NCI-H2171 treated with DMSO at 0.1 percent for 48 hours (cell line): ENCODE results near the gene ACOT7.

Experiments used
- DNase-seq: peaks from one replicate; lab custom pipeline; 2025; lab: John Stamatoyannopoulos, UW

The ACOT7 gene

DNA sequence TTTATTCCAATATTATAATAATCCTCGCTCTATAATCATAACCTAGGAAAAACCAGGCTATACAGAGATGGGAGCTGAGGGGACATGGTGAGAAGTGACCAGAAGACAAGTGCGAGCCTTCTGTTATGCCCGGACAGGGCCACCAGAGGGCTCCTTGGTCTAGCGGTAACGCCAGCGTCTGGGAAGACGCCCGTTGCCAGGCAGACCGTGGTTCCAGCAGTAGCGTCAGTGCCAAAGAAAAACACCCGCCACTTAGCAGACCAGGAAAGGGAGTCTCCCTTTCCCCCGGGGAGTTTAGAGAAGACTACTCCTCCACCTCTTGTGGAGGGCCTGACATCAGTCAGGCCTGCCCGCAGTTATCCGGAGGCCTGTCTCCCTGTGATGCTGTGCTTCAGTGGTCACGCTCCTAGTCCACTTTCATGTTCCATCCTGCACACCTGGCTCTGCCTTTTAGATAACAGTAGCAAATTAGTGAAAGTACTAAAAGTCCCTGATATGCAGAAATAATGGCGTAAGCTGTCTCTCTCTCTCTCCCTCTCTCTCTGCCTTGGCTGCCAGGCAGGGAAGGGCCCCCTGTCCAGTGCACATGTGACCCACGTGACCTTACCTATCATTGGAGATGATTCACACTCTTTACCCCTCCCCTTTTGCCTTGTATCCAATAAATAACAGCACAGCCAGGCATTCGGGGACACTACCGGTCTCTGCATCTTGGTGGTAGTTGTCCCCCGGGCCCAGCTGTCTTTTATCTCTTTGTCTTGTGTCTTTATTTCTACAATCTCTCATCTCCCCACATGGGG lies 30.3 kb downstream of the ACOT7 start:
- peak; percentile 56 for DNase-seq

DNA sequence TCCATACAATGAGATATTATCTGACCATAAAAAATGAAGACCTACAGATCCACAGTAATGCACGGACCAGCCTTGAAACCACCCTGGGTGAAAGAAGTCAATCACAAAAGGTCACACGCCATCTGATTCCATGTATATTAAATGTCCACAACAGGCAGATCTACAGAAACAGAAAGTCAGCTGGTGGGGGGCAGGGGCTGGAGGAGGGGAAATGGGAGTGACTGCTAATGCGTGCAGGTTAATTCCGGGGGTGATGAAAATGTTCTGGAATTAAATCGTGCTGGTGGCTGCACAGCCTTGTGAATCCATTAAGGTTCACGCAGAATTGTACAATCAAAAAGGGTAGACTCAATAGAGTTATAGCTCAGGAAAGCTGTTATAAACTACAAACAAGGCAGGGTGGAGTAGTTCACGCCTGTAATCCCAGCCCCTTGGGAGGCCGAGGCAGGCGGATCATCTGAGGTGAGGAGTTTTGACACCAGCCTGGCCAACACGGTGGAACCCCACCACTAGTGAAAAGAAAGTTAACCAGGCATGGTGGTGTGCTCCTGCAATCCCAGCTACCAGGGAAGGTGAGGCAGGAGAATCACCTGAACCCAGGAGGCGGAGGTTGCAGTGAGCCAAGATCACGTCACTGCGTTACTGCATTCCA lies 32.3 kb downstream of the ACOT7 start:
- no peak for DNase-seq

DNA sequence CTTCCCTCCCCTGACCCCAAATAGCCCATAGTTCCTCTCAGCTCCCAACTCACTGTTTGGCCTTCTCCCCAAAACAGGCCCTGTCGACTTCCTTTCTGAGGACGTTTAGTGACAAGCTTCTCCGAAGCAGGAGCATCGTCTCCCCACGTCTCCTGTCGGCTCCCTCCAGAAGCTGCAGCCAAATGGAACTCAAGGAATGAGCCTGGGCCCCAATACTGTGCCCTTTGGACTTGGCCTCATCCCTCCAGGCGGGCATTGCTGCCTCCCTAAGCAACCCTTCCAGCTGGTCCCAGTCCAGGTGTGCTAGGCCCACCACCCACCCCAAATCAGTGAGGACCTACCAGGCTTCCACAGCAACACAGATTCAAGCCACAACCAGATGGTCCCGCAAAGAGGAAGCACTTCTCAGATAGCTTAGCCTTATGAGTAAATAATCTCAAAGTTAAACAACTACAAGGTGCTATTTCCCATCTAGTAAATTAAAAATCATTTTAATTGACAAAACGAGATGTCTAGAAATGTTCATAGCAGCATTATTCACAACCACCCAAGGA lies 33.0 kb downstream of the ACOT7 start:
- no peak for DNase-seq

DNA sequence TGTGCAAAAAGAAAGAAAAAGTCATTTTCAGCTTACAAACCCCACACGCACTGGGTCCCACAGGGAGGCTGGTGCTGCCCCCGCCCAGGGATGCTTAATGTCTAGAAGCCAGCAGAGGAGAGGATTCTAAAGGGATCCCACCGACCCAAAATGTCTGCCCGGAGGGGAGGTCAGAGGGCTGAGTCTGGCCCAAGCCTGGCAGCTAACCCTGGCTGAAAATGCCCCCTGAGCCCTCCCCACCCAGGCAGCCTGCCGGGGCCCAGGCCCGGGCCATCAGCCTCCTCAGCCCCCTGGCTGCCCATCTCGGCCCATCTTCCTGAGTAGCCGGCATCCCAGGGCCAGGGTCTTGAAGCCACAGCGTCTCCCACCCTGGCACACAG lies 33.5 kb downstream of the ACOT7 start:
- DNase-seq: no peak

DNA sequence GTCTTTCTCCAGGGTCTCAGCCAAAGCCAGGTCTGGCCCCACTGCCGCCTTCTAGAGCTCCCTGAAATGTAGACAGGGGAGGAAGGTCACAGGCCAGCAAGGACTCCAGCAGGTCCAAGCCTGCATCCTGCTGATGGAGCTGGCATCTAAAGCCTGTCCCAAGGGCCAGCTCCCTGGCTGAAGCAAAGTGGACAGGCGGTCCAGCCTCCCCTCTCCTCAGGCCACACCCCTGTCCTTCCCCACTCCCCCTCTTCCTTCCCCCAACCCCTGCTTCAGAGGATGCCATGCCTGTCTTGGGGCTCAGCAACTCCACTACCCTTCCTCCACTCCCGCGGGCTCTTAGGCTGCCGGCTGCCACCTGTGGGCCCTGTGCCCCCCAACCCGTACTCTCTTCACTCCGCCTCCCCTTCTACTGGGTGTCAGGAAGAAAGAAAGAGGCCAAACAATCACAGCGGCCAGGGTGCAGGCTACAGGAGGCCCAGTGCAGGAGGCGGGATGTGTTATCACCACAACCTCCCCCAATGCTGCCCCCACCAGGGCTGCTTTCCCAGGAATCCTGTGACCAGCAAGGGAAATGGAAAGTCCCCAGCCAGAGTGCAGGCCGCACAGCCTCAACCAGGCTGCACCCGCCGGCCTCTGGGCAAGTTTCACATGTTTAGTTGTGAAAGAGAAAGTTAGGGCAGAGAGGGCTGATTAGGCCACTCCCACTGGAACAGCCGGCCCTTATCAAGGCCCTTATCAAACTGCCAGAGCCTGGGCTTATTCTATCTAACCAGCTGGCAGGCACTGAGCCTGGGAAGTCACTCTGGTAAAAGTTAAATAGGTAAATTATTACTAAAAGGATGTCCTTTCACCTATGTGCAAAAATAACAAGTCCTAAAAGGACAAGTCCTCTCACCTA lies 34.1 kb downstream of the ACOT7 start:
- DNase-seq: peak; percentile 22

DNA sequence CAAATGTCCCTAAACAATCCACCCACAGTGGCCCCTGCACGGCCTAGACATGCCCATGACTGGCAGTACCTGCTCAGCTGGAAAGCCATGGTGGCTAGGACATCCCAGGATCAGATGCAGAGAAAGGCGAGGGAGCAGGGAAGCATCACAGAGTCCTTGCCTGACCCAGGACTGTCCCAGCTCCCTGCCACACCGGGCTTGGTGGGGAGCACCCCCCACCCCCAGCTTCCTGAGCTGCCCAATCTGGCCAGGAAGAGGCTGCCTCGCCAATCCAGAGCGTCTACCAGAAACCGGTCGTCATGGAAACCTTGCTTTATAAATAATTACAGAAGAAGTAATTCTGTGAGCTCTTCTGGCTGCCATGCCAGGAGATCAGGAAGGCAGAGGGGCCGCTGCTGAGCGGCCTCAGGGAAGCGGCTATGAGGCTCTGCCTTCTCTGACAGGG lies 34.8 kb downstream of the ACOT7 start:
- DNase-seq: no peak

DNA sequence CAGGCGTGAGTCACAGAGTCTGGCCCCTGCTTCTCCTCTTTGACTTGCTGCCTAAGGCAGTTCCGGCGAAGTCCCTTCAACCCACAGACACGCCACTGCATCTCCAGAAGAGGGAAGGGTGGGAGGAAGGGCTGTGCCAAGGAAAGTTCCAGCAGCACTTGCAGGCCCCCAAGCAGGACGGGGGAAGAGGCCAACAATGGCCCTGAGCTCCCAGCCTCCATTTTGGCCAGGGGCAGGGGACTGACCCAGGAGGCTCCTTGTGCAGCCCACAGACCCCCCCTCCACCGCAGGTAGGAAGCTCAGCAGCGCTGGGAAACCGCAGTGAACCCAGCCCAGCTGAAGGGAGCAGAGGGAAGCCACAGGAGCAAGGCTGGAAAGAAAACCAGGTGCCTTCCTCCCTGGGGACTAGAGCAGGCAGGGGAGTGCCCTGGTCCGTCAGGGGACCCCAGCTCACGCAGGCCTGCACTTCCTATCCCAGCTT lies 35.4 kb downstream of the ACOT7 start:
- DNase-seq: peak; percentile 24

DNA sequence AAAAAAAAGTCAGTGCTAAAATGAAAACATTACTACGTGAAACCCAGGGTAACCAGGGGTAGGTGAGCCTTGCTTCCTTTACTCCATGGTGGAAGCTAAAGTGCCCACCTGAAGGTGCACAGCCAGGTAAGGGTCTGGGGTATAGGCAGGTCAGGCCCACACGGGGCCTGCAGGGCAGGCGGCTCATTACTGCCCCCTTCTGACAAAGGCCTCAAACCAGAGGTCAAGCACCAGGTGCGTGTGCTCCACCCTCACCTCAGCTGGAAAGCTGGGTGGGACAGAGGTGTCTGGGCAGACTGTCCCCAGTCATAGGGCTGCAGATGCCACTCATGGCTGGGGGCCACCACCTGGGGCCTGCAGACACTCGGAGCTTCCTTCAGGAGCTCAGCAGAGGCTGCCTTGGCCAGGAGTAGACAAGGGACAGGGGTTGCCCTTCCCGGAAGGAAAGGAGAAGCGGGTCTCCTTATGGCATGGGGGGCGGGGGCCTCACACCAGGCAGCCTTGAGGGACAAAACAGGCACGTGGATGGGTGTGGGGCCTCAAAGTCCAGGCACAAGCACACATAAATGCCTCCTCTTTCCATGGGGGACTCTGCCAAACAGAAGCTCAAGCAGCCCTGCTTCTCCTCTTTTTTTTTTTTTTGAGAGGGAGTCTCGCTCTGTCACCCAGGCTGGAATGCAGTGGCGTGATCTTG lies 36.2 kb downstream of the ACOT7 start:
- DNase-seq: no peak

DNA sequence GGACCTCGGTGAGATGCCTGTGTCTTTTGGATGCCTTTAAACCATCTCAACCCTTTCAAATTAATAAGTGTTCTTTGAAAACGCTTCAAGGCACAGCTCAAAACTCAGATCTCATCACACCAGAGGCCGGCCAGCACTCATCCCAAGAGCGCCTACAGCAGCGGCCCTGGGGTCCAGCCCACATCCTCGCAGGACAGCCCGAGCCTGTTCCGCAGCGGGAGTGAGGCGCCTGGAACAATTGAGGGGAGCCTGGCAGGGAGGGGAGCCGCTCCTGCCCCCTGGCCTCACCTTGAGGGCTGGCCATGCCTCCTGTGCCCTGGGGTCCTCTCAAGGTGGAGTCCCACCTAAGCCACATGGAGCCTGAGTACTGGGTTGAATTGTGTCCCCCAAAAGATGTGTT lies 37.9 kb downstream of the ACOT7 start:
- DNase-seq: no peak

DNA sequence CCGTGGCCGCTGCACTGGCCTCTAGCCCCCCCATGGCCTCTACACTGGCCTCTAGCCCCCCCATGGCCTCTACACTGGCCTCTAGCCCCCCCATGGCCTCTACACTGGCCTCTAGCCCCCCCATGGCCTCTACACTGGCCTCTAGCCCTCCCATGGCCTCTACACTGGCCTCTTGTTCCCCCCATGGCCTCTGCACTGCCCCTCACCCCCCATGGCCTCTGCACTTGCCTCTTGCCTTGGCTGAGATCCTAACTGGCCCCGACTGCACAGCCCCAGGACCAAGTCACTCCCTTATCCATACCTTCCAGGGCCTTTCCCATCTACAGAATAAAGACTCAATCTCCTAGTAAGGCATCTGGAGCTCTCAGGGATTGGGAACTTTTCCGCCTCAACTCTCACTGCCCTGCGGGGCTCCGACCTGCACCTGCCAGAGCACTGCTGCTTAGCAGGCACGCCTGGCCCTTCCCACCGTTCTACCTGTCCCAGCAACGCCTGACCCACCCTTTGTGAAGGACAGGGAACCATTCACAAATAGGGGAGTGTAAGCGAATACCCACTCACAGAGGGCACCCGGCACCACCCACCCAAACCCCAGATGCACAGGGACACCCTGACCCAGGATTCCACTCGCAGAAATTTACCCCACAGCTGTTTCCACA lies 38.8 kb downstream of the ACOT7 start:
- peak; percentile 22 for DNase-seq

DNA sequence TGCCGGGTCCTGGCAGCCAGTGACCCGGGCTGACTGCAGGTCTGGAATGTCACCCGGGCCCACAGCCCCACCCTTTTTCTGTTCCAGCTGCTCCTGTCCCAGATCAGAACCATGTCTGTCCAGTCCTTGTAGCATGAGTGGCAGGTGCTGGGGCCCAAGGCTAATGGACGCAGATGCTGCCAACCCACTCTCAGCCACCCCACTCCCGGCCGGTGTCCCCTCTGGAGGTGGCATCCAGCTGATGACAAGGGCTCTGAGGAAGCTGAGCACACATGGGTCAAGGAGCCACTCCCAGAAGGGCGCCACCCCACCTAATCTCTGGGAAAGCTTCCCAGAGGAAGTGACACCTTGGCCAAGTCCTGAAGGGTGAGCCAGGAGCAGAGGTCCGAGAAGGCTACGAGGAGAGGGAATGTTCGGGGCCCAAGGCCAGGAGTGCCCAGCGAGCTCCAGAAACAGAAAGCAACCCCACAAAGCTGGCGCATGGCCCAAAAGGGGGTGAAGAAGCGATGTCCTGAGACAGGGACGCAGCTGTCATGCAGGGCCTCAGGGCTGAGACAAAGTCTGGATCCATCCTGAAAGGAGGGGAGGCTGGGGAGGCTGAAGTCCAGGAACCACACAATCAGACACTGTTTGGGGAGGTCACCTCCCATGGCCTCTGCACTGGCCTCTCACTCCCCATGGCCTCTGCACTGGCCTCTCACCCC lies 39.5 kb downstream of the ACOT7 start:
- no peak for DNase-seq

DNA sequence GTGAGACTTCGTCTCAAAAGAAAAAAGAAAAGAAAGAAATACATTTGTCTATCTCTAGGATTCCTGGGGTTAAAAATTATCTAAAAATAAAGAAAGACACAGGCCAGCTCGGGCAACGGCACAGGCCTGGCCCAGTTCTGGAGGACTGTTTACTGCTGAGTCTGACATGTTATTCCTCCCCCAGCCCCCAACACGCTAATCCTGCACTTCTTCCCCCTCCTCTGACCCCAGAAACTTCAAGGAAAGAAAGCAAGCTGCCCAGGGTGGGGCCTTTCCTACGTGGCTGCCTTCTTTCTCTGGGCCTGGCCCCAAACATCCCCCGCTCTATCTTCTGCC lies 40.0 kb downstream of the ACOT7 start:
- DNase-seq: no peak

DNA sequence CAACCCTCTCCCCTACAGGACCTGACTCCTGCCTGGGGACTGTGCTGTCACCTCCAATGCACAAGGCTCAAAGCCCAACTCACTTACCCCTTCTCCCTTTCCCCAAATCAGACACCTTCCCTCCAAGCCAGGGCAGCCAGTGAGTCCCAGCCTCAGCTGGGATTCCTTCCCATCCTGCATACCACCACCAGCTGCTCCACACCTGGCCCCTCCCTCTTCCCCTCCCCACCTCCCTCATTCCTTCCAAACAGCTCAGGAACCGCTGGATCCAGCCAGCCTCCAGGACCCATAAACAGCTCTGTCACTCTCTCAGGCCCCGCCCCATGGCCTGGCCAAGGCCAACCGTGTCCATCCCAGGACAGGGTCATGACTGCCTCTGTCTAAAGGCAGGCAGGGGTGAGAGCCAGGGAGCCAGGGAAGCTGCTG lies 41.4 kb downstream of the ACOT7 start:
- DNase-seq: peak; percentile 66

DNA sequence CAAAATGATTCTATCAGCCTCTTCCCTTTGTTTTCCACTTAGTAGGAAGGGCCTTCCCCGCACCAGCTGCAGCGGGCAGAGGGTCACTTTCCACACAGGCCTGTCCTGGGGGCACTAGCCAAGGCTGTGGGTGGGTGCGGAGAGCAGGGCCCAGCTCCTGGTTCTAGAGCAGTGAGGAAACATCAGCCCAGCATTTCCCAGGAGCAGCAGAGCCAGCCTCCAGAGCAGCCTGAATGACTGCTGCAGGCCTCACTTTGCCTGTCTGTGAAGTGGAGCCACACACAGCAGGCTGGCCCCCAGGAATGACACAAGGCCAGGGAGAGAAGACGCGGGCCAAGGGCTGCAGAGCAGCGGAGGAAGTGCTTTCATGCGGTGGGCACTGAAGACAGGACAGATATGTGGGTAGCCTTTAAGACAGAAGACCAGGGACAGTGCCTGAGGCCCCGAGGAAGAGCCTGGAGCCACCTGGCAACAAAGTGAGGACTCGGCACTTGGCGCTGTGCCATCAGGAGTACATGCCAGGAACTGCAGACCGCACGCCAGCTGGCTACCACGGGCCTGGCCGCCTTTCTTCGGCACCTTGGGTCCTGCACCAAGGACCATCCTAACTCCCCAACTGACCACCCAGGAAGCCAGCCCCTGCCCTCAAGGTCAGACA lies 42.0 kb downstream of the ACOT7 start:
- DNase-seq: peak; percentile 66

DNA sequence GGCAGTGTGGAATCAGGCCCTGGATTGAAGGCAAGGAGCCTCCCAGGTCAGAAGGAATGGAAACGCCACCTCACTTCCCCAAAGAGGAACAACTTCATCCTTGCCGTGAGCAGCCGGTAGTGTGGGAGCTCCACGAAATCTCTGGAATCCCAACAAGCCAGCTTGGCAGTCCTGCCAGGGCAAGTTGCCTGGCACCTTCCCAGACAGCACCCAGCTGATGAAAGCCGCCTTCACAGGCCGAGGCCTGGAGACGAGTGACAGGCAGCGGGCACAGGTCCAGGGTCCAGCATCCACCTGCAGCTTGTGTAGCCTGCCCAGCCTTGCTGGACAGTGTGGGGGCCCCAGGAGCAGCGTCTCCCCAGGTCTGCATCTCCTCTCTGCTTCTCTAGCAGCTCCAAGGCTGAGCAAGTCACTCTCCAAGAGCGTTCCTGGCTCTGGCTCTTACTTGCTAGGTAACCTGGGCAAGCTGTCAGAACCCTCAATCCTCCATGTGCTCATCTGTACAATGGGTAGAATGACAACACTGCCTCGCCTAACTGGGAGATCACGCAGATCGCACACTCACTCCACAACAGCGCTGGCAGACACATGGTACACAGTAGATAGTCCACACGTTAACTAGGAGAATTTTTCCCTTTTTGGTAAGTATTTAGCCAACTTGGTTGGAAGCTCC lies 43.0 kb downstream of the ACOT7 start:
- DNase-seq: no peak

DNA sequence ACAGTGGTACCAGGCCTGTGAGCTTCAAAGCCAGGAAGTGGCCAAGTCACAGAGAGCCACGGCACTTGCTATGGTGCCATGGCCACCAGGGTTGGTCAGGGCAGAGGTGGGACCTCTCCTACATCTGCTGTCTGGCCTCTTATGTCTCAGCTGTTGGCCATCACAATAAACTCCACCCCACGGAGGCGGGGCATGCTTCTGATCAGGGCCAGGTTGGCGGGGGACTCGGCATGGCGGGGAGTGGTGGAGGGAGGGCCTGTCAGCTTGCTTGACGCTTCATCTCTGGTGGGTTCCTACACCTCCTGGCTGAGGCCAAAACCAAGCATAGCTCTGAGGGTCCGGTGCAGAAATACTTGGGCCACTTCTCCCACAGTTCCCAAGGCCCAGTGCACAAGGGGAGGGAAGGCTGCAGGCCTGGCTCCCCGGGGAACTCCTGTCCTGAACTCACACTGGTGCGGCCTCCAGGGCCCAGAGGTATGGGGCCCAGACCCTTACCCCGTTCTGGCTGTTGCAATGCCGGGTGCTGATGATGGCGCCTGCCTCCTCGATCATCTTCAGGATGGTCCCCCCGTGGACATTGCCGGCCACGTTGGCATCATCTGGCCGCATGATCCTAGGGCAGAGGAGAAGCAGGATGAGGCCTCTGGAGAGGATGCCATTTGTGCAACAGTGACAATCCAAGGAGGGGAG lies 44.2 kb downstream of the ACOT7 start:
- DNase-seq: no peak

DNA sequence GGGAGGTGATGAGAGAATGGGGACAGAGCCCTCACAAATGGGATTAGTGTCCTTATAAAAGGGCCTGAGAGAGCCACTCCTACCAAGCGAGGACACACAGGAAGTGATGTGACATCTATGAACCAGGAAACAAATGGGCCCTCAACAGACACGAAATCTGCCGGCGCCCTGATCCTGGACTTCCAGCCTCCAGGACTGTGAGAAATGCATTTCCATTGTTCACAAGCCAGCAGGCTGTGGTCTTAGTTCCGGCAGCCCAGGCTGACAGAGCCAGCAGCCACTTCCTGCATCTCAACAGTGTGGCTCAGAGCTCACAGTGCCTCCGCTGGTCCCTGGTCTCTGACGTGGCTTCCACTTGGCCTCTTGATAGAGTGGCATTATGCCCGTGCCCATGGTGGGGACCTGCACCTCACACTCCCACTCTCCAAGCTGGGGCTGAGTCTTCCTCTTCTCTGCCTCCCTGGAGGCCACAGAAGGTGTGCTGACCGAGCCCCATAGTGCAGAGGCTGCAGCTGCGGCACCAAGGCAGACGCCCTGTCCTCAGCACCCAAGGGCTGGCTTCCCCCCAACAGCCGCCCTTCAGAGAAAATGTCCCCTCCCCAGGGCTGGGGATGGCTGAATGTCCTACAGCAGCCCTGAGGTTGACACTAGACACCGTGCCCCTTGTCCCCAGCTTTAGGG lies 44.9 kb downstream of the ACOT7 start:
- DNase-seq: no peak
